LNCAP (cell line): ENCODE measurements around the gene EMILIN1.

Source experiments
- CTCF ChIP-seq: fragments of 450-650 bp; IDR thresholded peaks from 2 replicates; pipeline ENCODE4 v1.5.1; 2017; ENCODE audit warnings: mild to moderate bottlenecking

EMILIN1 gene

DNA sequence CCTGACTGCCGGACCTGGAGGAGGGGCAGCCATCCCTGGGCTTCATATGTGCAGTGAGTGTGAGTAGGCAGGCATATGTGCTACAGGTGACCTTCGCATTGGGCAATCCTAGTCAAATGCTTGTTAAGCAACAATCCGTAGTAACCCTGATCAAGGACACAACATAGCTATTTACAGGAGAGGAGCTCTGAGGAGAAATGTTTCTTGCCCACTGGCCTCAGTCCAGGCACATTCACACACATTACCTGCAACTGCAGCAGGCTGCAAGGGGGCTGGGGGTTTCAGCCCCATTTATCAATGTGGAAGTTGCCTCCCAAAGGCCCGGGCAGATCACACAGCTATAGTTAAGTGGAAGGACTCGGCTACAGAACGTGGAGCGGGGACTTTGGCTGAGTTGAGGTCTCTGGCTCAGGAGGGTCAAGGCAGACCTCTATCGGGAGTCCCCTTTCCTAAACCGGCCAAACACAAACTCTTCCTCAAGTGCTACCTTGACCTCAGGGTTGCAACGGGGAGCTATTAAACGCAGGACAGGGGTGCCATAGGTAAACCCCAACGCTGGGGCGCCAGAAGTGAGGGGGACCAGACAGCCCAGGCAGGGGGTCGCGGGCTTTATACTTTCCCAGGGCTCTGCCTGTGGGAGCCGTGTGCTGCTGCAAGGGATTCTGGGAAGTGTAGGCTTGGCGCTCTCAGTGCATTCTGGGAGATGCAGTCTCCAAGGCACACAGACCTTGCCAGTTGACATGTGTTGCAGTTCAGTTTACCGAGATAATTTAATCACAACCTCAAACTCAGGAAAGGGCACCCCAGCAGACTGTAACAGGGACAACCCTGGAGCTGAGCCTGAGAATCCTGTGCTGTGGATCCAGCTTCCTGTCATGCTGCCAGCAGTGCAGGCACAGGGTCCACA is 17.6 kb downstream of the EMILIN1 start:
- no peak for TF ChIP-seq CTCF

DNA sequence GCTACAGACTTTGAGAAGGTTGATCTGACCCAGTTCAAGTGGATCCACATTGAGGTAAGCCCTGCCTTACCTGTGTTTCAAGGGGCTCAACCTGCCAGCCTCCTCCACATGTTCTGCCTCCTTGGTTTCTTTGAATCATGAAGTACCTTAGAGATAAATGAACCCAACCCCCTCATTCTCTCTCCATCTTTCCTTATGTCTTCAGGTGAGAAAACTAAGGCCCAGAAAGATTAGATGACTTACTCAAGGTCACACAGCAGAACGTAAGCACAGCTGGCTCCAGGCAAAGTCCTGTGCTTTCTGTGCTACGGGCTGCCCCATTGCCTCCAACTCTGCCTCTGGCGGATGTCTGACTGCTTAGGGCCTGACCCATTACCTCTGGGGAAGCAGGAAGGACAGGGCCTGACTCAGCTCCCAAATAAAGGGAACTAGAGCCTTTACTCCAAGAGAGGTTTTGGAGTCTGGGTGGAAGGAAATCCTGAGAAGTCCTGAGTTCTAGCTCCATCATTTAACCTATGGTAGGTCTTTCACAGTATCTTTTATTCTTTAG is 18.4 kb downstream of the EMILIN1 start:
- TF ChIP-seq CTCF: no peak

GRCh38 chr2:27097341-27097740 is 18.9 kb downstream of the EMILIN1 start:
- no peak for TF ChIP-seq CTCF

GRCh38 chr2:27099334-27099955 is 21.0 kb downstream of the EMILIN1 start:
- no peak for TF ChIP-seq CTCF

DNA sequence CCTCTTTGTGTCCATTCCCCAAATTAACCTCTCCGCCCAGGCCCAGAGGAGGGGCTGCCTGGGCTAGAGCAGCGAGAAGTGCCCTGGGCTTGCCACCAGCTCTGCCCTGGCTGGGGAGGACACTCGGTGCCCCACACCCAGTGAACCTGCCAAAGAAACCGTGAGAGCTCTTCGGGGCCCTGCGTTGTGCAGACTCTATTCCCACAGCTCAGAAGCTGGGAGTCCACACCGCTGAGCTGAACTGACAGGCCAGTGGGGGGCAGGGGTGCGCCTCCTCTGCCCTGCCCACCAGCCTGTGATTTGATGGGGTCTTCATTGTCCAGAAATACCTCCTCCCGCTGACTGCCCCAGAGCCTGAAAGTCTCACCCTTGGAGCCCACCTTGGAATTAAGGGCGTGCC is 21.6 kb downstream of the EMILIN1 start:
- TF ChIP-seq CTCF: no peak

- no peak for TF ChIP-seq CTCF
Measured at GRCh38 chr2:27102329-27102728, 23.9 kb downstream of the EMILIN1 start.

GRCh38 chr2:27105981-27106380 is 27.6 kb downstream of the EMILIN1 start:
- no peak for TF ChIP-seq CTCF
